ENCODE measurements around the gene KIF16B. TPM values are rescaled to one million over a fixed set of nuclear protein-coding genes. Genes with fewer than 3 reads are reported as not detected.

Gene KIF16B
- total RNA-seq, 2 experiments from 2014 or later = 7.7 to 7.9 TPM

DNA sequence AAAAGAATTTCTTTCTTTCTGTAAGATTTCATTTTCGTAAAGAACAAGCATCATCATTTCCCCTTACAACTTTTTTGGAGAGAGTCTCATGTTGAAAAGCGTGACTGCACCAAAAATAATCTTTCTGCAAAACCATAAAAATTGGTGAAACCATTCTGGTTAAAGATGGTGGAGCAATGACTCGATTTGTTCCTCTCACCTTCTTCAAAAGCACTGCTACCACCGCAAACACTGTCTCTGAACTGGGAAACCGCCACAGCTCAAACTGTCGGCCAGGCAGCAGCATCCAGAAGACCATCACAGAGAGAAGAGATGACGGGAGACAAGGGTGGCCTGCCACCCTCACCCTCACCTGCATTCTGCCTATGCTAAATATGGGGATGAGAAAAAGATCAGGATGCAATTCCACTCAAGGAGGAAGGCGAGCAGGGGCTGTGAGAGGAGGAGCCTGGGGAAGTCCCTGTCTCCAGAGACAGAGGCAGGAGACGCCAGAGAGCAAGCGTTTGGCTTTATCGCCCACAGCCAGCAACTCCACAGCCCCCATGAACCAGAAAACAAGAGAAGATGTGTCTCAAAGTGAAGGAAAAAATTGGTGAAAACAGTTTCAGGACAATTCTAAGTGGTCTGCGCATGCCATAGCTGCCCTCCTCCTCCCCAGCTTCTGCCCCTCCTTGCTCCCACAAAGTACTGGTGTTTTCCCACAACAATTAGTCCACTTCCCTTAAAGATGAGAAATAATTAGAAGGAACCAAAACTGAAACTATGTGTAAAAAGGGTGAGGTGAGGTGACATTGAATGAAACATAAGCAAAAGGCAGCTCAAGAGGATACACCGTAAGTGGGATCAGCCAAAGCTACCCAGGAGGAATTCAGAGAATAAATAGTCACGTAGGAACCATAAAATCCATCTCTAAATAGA lies 255.5 kb downstream of the KIF16B start:
- CTCF ChIA-PET = no interaction called here
- no peaks in the 10 kb centered on the region for H3K27me3 Mint-ChIP-seq
- H3K4me1 Mint-ChIP-seq (ENCODE audit: low read depth) = no peaks in the 10 kb centered on the region
- no peak for DNase-seq
- no peaks in the 10 kb centered on the region for H3K9me3 Mint-ChIP-seq
- H3K36me3 Mint-ChIP-seq = peaks cover 41% of the 10 kb centered on the region
- POLR2A ChIA-PET = no interaction called here
- intact Hi-C loops (cut with micrococcal nuclease) = no loop called here
- no peak overlapping the region for H3K4me3 Mint-ChIP-seq
- no peak overlapping the region for H3K27ac Mint-ChIP-seq

DNA sequence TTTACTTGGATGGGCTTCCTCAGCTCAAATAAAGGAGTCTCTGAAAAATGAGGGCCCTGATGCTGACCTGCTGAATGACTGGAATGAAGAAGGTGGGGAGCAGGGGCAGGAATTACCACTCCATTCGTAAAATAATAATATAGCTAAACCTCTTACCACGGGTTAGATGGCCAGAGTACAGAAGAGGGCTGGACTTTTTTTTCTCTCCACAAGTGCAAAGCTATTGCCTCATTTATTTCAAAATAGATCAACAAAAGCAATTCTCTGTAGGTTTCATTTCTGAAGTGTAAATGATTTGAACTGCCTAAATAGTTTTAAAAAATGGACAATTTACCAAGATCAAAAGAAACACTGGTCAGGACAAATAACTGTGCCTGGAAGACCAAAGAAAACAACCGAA lies 256.7 kb downstream of the KIF16B start:
- Mint-ChIP-seq H3K27me3 (no peaks in the 10 kb centered on the region), H3K36me3 (peaks cover 50% of the 10 kb centered on the region), H3K4me3 (no peak overlapping the region), H3K9me3 (no peaks in the 10 kb centered on the region), H3K4me1 (ENCODE audit: low read depth) (no peaks in the 10 kb centered on the region), H3K27ac (no peak overlapping the region)
- ChIA-PET POLR2A (no interaction called here), CTCF (no interaction called here)
- DNase-seq = no peak
- intact Hi-C loops (cut with micrococcal nuclease) = no loop called here

- H3K4me3 Mint-ChIP-seq = no peak overlapping the region
- no peak for DNase-seq
- CTCF ChIA-PET = no interaction called here
- H3K4me1 Mint-ChIP-seq (ENCODE audit: low read depth) = no peaks in the 10 kb centered on the region
- H3K36me3 Mint-ChIP-seq = peaks cover 64% of the 10 kb centered on the region
- H3K27me3 Mint-ChIP-seq = no peaks in the 10 kb centered on the region
- no peaks in the 10 kb centered on the region for H3K9me3 Mint-ChIP-seq
- POLR2A ChIA-PET = no interaction called here
- H3K27ac Mint-ChIP-seq = no peak overlapping the region
- intact Hi-C loops (cut with micrococcal nuclease) = no loop called here
Observed at GRCh38 chr20:16314748-16315159, 258.5 kb downstream of the KIF16B start.

DNA sequence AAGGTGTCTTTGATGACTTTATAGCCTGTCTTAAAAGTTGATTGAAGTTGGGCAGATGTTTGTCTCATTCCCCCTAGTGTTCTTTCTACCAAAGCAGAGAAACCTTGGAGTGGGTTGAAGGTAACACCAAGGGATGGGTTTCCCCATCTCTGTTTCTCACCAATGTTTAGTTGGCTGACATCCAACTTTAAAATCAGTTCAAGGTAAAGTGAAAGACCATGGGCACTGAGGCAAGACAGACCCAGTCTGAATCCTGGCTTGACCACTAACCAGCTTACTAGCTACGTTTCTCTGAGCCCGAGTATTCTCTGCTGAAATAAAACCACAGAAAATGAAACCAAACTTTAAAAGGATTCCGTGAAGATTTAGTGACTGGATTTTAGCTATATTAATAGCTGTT lies 258.9 kb downstream of the KIF16B start:
- Mint-ChIP-seq H3K9me3 (no peaks in the 10 kb centered on the region), H3K27ac (no peak overlapping the region), H3K4me3 (no peak overlapping the region), H3K4me1 (ENCODE audit: low read depth) (no peaks in the 10 kb centered on the region), H3K27me3 (no peaks in the 10 kb centered on the region), H3K36me3 (peaks cover 64% of the 10 kb centered on the region)
- no peak for DNase-seq
- POLR2A ChIA-PET = no interaction called here
- CTCF ChIA-PET = no interaction called here
- intact Hi-C loops (cut with micrococcal nuclease) = no loop called here

DNA sequence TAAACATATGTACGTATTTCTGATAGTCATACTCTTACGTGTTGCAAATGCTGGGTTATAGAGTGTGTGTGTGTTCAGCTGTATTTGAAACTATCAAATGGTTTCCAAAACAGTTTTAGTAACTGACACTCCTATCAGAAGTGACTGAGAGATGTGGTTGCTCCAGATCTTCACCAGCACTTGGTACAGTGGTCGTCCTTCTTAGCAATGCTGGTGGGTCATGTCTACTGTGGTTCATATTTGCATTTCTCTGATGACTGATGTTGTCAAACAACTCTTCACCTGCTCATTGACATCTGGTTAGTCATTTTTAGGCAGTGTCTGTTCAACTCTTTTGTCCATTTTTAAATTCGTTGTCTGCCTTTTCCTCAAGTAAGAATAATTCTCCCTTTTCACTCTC lies 259.3 kb downstream of the KIF16B start:
- no peaks in the 10 kb centered on the region for H3K4me1 Mint-ChIP-seq (ENCODE audit: low read depth)
- intact Hi-C loops (cut with micrococcal nuclease) = no loop called here
- H3K27ac Mint-ChIP-seq = no peak overlapping the region
- ChIA-PET CTCF (no interaction called here), POLR2A (no interaction called here)
- peaks cover 66% of the 10 kb centered on the region for H3K36me3 Mint-ChIP-seq
- no peaks in the 10 kb centered on the region for H3K9me3 Mint-ChIP-seq
- H3K27me3 Mint-ChIP-seq = no peaks in the 10 kb centered on the region
- DNase-seq = no peak
- no peak overlapping the region for H3K4me3 Mint-ChIP-seq

GRCh38 chr20:16312998-16313397 lies 260.2 kb downstream of the KIF16B start:
- intact Hi-C loops (cut with micrococcal nuclease) = no loop called here

GRCh38 chr20:16311756-16312155 lies 261.5 kb downstream of the KIF16B start:
- Mint-ChIP-seq H3K27me3 (no peaks in the 10 kb centered on the region), H3K4me3 (no peak overlapping the region), H3K4me1 (ENCODE audit: low read depth) (no peaks in the 10 kb centered on the region), H3K9me3 (peaks cover under 1% of the 10 kb centered on the region), H3K36me3 (peaks cover 59% of the 10 kb centered on the region), H3K27ac (no peak overlapping the region)
- CTCF ChIA-PET = no interaction called here
- intact Hi-C loops (cut with micrococcal nuclease) = no loop called here
- POLR2A ChIA-PET = no interaction called here
- DNase-seq = no peak

More at GRCh38 chr20:16312998-16313397, 260.2 kb downstream of the KIF16B start:
- ChIA-PET CTCF (no interaction called here), POLR2A (no interaction called here)
- no peak for DNase-seq
- Mint-ChIP-seq H3K9me3 (no peaks in the 10 kb centered on the region), H3K4me3 (no peak overlapping the region), H3K4me1 (ENCODE audit: low read depth) (no peaks in the 10 kb centered on the region), H3K27ac (no peak overlapping the region), H3K36me3 (peaks cover 64% of the 10 kb centered on the region), H3K27me3 (no peaks in the 10 kb centered on the region)

DNA sequence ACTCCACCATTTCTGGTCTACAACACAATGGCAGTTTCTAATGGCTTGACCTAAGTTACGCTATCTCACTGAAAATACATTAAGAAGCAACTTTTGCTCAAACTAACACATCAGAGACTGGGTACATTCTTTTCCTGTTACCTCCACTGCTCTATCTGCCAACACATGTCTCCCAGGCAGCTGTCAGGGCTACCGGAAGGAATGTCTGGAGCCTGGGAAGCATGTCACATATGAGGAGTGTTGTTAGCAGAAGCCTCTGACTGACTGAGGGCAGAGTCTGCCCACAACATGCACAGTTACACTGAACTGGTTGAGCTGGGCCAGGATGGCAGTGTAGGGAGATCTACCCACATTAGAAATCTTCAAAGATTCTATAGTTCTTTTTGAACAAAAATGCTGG lies 264.5 kb downstream of the KIF16B start:
- peaks cover 66% of the 10 kb centered on the region for H3K36me3 Mint-ChIP-seq
- H3K9me3 Mint-ChIP-seq = peaks cover 22% of the 10 kb centered on the region
- CTCF ChIA-PET = no interaction called here
- H3K4me1 Mint-ChIP-seq (ENCODE audit: low read depth) = no peaks in the 10 kb centered on the region
- intact Hi-C loops (cut with micrococcal nuclease) = no loop called here
- no peaks in the 10 kb centered on the region for H3K27me3 Mint-ChIP-seq
- no peak overlapping the region for H3K27ac Mint-ChIP-seq
- no peak for DNase-seq
- POLR2A ChIA-PET = no interaction called here
- H3K4me3 Mint-ChIP-seq = no peak overlapping the region

- DNase-seq = no peak
- intact Hi-C loops (cut with micrococcal nuclease) = no loop called here
- ChIA-PET POLR2A (no interaction called here), CTCF (no interaction called here)
- Mint-ChIP-seq H3K27me3 (no peaks in the 10 kb centered on the region), H3K9me3 (peaks cover 41% of the 10 kb centered on the region), H3K36me3 (peaks cover 53% of the 10 kb centered on the region), H3K27ac (no peak overlapping the region), H3K4me3 (no peak overlapping the region), H3K4me1 (ENCODE audit: low read depth) (no peaks in the 10 kb centered on the region)
Observed at GRCh38 chr20:16302818-16303217, 270.4 kb downstream of the KIF16B start.

- no peak overlapping the region for H3K4me3 Mint-ChIP-seq
- ChIA-PET POLR2A (no interaction called here), CTCF (no interaction called here)
- H3K27ac Mint-ChIP-seq = no peak overlapping the region
- intact Hi-C loops (cut with micrococcal nuclease) = no loop called here
- no peaks in the 10 kb centered on the region for H3K27me3 Mint-ChIP-seq
- no peaks in the 10 kb centered on the region for H3K4me1 Mint-ChIP-seq (ENCODE audit: low read depth)
- DNase-seq = no peak
- peaks cover 53% of the 10 kb centered on the region for H3K36me3 Mint-ChIP-seq
- peaks cover 41% of the 10 kb centered on the region for H3K9me3 Mint-ChIP-seq
Observed at GRCh38 chr20:16301986-16302385, 271.3 kb downstream of the KIF16B start.

DNA sequence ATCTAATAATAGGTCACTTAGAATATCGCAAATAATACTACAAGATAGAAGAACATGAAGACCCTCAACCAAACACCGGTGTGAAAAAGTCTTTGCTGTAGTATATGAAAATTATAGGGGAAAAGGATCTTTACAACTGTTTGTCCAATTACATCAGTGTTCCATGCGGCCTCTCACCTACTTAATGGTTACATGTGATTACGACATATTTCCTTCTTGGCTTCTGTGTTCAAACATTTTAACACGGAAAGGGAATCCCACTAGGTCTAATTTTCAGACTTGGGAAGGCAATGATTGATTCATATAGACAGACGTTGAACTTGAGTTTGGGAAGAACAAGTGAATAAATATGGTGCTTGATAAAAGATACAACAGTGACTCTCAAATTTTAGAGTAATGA lies 273.4 kb downstream of the KIF16B start:
- Mint-ChIP-seq H3K4me3 (no peak overlapping the region), H3K36me3 (peaks cover 38% of the 10 kb centered on the region), H3K27ac (no peak overlapping the region), H3K9me3 (peaks cover 27% of the 10 kb centered on the region), H3K27me3 (no peaks in the 10 kb centered on the region), H3K4me1 (ENCODE audit: low read depth) (no peaks in the 10 kb centered on the region)
- no peak for DNase-seq
- ChIA-PET CTCF (no interaction called here), POLR2A (no interaction called here)
- intact Hi-C loops (cut with micrococcal nuclease) = no loop called here

DNA sequence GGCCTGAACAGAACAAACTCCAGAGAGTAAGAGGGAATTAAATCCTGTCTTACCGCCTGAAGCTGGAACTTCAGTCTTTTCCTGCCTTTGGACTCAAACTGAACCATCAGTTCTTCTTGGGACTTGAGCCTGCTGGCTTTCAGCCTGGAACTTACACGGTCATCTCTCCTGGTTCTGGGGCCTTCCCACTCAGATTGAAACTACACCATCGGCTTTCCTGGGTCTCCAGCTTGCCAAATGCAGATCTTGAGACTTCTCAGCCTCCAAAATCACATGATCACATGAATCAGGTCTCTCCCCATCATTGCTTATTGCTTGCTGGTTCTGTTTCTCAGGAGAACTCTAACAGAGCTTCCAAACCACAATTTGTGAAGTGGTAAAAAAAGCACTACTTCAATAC lies 276.3 kb downstream of the KIF16B start:
- no peak overlapping the region for H3K4me3 Mint-ChIP-seq
- H3K36me3 Mint-ChIP-seq = peaks cover 21% of the 10 kb centered on the region
- no peak overlapping the region for H3K27ac Mint-ChIP-seq
- intact Hi-C loops (cut with micrococcal nuclease) = no loop called here
- no peak for DNase-seq
- POLR2A ChIA-PET = no interaction called here
- H3K27me3 Mint-ChIP-seq = no peaks in the 10 kb centered on the region
- CTCF ChIA-PET = no interaction called here
- peaks cover 5% of the 10 kb centered on the region for H3K9me3 Mint-ChIP-seq
- H3K4me1 Mint-ChIP-seq (ENCODE audit: low read depth) = no peaks in the 10 kb centered on the region

GRCh38 chr20:16295534-16295933 lies 277.7 kb downstream of the KIF16B start:
- Mint-ChIP-seq H3K27me3 (no peaks in the 10 kb centered on the region), H3K4me3 (no peak overlapping the region), H3K36me3 (peaks cover 13% of the 10 kb centered on the region), H3K4me1 (ENCODE audit: low read depth) (no peaks in the 10 kb centered on the region), H3K9me3 (no peaks in the 10 kb centered on the region), H3K27ac (no peak overlapping the region)
- ChIA-PET POLR2A (no interaction called here), CTCF (no interaction called here)
- no peak for DNase-seq
- intact Hi-C loops (cut with micrococcal nuclease) = no loop called here

Measured in activated CD4-positive, alpha-beta memory T cell treated with anti-CD3 and anti-CD28 coated beads for 36 hours (primary cell).